Activated CD8-positive, alpha-beta T cell treated with anti-CD3 and anti-CD28 coated beads for 36 hours (primary cell): ENCODE measurements around the gene ABCC3. TPM values are rescaled to one million over a fixed set of nuclear protein-coding genes. Genes with fewer than 3 reads are reported as not detected.

Source experiments
- ATAC-seq: fragments of 200-7000 bp; cut with Tn5 transposase; one replicate; pipeline ENCODE4 v1.10.0; 2021; ENCODE audit warnings: mild to moderate bottlenecking, moderate library complexity
- CTCF ChIA-PET: fragments of 350-600 bp; sonication (Branson Sonifier 250); formaldehyde crosslinking; loops from one replicate; lab custom pipeline; 2021; ENCODE audit warnings: antibody characterized with exemption; lab: Charles Lee
- POLR2A ChIA-PET: fragments of 350-600 bp; sonication (Branson Sonifier 250); formaldehyde crosslinking; loops from one replicate; lab custom pipeline; 2021; ENCODE audit warnings: antibody characterized with exemption; lab: Charles Lee
- DNase-seq: peaks from one replicate; pipeline ENCODE4 v3.0.0-alpha.2; 2020
- H3K27ac Mint-ChIP-seq: one replicate; pipeline ENCODE4 v1.8.0; 2021; ENCODE audit warnings: mild to moderate bottlenecking, mixed read lengths
- H3K27me3 Mint-ChIP-seq: one replicate; pipeline ENCODE4 v1.8.0; 2021; ENCODE audit warnings: mixed read lengths
- H3K36me3 Mint-ChIP-seq: one replicate; pipeline ENCODE4 v1.8.0; 2021; ENCODE audit warnings: low read depth, mixed read lengths
- H3K4me1 Mint-ChIP-seq: one replicate; pipeline ENCODE4 v1.8.0; 2021; ENCODE audit warnings: low read depth, mixed read lengths
- H3K4me3 Mint-ChIP-seq: one replicate; pipeline ENCODE4 v1.8.0; 2021; ENCODE audit warnings: mild to moderate bottlenecking, moderate library complexity, mixed read lengths
- H3K9me3 Mint-ChIP-seq: one replicate; pipeline ENCODE4 v1.8.0; 2021; ENCODE audit warnings: mixed read lengths
- CTCF ChIP-seq: fragments of 200-600 bp; IDR thresholded peaks from one replicate; pipeline ENCODE4 v1.8.0; 2022; ENCODE audit warnings: antibody characterized with exemption, mild to moderate bottlenecking
- intact Hi-C: fragments of 100-400 bp; cut with micrococcal nuclease; formaldehyde crosslinking; loops from one replicate; pipeline ENCODE4 v1.10.0; 2022
- total RNA-seq, 2 experiments: library from RNA; stranded (reverse); gene quantifications; one replicate each; pipeline ENCODE4 v1.2.3, GENCODE V29; 2021

ABCC3 gene
- total RNA-seq, 2 experiments from 2014 or later = not detected

GRCh38 chr17:50661795-50662391, 27.2 kb downstream of the ABCC3 start:
- Mint-ChIP-seq H3K27me3 (peaks cover 1% of the 10 kb centered on the region), H3K4me1 (peaks cover 12% of the 10 kb centered on the region), H3K36me3 (no peaks in the 10 kb centered on the region), H3K9me3 (no peaks in the 10 kb centered on the region), H3K27ac (peak overlapping the region; percentile 84), H3K4me3 (no peak overlapping the region)
- CTCF ChIA-PET = interaction anchor here (1.0 to 2.3 kb wide), 2 partner anchors 8 to 36 kb away, joined by 5 to 6 read pairs; no protein-coding TSS in a partner anchor
- TF ChIP-seq CTCF = no peak
- ATAC-seq = peak; percentile 93
- DNase-seq = peak; percentile 37
- POLR2A ChIA-PET = no interaction called here
- intact Hi-C loops = no loop called here

DNA sequence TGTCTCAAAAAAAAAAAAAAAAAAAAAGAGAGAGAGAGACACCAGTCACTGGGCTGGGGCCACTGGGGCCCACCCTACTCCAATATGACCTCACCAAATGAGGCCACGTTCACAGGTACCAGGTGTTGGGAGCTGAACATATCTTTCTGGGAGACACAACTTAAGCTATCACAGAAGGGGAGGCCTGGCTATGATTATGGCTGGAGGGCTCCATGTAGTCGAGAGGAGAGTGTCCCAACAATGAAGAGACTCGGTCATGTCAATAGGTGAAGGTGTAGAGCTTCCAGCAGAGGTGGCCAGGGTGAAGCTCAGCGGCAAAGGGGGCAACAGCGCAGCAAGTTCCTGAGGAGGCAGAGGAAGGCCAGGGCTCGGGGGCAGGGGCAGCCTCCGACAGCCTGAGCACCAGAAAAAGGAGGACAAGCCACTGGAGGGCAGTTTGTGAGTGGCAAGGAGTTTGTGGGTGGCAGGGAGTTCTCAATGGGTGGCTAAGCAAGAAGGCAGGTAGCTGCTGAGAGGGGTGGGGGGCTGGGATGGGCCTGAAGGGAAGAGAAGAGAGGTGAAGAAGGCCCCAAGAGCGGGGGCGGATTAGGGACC, 28.0 kb downstream of the ABCC3 start:
- Mint-ChIP-seq H3K36me3 (no peaks in the 10 kb centered on the region), H3K9me3 (no peaks in the 10 kb centered on the region), H3K4me3 (no peak overlapping the region), H3K27me3 (peaks cover 1% of the 10 kb centered on the region), H3K27ac (peak overlapping the region; percentile 84), H3K4me1 (peaks cover 12% of the 10 kb centered on the region)
- DNase-seq (no peak), ATAC-seq (no peak)
- POLR2A ChIA-PET = no interaction called here
- CTCF ChIA-PET = no interaction called here
- TF ChIP-seq CTCF = no peak
- intact Hi-C loops = no loop called here

DNA sequence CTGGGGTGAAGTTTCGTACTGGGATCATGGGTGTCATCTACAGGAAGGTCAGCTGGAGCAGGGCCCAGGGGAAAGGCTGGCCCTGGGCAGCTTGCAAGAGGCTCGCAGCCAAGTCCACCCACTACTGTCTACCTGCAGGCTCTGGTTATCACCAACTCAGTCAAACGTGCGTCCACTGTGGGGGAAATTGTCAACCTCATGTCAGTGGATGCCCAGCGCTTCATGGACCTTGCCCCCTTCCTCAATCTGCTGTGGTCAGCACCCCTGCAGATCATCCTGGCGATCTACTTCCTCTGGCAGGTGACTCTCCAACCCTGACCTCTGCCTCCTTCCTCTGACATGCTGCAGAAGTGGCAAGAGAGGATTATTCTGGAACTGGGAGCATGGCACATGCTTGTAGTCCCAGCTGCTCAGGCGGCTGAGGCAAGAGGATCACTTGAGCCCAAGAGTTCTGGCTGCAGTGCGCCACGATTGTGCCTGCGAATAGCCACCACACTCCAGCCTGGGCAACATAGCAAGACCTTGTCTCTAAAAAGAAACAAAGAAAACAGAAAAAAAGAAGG, 29.2 kb downstream of the ABCC3 start:
- H3K27me3 Mint-ChIP-seq = peaks cover 1% of the 10 kb centered on the region
- no peaks in the 10 kb centered on the region for H3K9me3 Mint-ChIP-seq
- CTCF ChIA-PET = no interaction called here
- DNase-seq = no peak
- POLR2A ChIA-PET = interaction anchor here (1.1 kb wide), 1 partner anchor 10 kb away, joined by 3 read pairs; no protein-coding TSS in a partner anchor
- H3K27ac Mint-ChIP-seq = no peak overlapping the region
- intact Hi-C loops = no loop called here
- ATAC-seq = no peak
- no peaks in the 10 kb centered on the region for H3K36me3 Mint-ChIP-seq
- no peak for TF ChIP-seq CTCF
- peaks cover 12% of the 10 kb centered on the region for H3K4me1 Mint-ChIP-seq
- H3K4me3 Mint-ChIP-seq = no peak overlapping the region

DNA sequence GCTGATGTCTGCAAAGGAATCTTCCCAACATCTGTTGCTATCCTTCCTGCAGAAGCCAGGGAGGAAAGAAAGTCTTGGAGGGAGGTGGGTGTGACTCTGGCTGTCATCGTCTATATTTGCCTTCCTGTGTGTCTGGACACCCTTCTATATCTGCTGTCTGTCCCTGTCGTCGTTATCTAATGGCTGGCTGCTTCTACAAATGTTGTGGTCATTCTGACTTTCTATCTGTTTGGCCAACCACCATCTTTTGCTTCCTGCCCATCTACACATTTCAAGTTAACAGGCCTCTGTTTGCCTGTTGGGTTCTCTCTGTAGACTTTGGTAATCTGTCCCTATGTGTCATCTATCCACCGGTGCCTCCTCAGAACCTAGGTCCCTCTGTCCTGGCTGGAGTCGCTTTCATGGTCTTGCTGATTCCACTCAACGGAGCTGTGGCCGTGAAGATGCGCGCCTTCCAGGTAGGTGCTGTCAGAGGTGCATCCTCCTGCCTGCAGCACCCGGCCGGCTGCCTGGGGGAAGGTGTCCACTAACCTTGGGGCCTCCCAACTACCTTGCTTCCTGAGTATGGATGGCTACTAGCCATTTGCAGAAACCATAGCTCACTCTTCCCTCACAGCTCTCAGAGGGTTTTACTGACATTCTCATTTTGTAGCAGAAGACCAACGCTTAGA, 30.2 kb downstream of the ABCC3 start:
- H3K4me1 Mint-ChIP-seq = peaks cover 12% of the 10 kb centered on the region
- H3K27me3 Mint-ChIP-seq = peaks cover 1% of the 10 kb centered on the region
- TF ChIP-seq CTCF = no peak
- intact Hi-C loops = no loop called here
- DNase-seq (no peak), ATAC-seq (no peak)
- H3K27ac Mint-ChIP-seq = no peak overlapping the region
- ChIA-PET CTCF (no interaction called here), POLR2A (no interaction called here)
- no peak overlapping the region for H3K4me3 Mint-ChIP-seq
- H3K9me3 Mint-ChIP-seq = no peaks in the 10 kb centered on the region
- H3K36me3 Mint-ChIP-seq = no peaks in the 10 kb centered on the region

DNA sequence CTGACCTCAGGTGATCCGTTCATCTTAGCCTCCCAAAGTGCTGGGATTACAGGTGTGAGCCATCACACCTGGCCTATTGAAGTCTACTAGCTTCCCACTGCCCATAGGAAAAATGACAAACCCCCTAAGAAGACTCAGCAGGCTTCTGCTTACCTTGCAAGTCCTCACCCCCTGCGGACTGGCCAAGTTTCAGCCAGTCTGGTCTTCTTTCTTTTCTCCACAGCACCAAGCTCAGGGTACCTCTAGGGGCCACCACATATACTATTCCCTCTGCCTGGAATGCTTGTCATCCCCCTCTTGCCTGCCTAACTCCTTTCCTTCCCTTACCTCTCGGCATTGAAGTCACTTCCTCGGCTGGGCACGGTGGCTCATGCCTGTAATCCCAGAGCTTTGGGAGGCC, 31.2 kb downstream of the ABCC3 start:
- ChIA-PET POLR2A (no interaction called here), CTCF (no interaction called here)
- H3K4me3 Mint-ChIP-seq = no peak overlapping the region
- intact Hi-C loops = no loop called here
- ATAC-seq (no peak), DNase-seq (no peak)
- TF ChIP-seq CTCF = no peak
- H3K9me3 Mint-ChIP-seq = no peaks in the 10 kb centered on the region
- peaks cover 1% of the 10 kb centered on the region for H3K27me3 Mint-ChIP-seq
- peaks cover 12% of the 10 kb centered on the region for H3K4me1 Mint-ChIP-seq
- no peak overlapping the region for H3K27ac Mint-ChIP-seq
- no peaks in the 10 kb centered on the region for H3K36me3 Mint-ChIP-seq
